H1 (cell line): ENCODE data around the gene ZSCAN5A. TPM values are rescaled to one million over a fixed set of nuclear protein-coding genes. Genes with fewer than 3 reads are reported as not detected.
A peak's percentile ranks its signal among the peaks of the same experiment; 100 is the strongest.
"Not testable (repeated sequence)": the region's sequence is repeated elsewhere in the genome, so short reads cannot be mapped to it uniquely, and the experiment has no call there.

ENCODE experiments used
- CTCF ChIA-PET: fragments of 300-600 bp; sonication (Branson Sonifier 250); formaldehyde crosslinking; loops from one replicate; lab custom pipeline; 2021; ENCODE audit not compliant: partially characterized antibody; lab: Charles Lee
- POLR2A ChIA-PET: fragments of 300-600 bp; sonication (Branson Sonifier 250); formaldehyde crosslinking; loops from one replicate; lab custom pipeline; 2021; ENCODE audit warnings: inconsistent platforms; ENCODE audit not compliant: partially characterized antibody; lab: Charles Lee
- DNase-seq, 2 experiments: peaks; one replicate each; pipeline versions ENCODE4 v3.0.0 to v3.0.0-alpha.2; 2010 to 2022; ENCODE audit warnings: low spot score in 2 of 2, low read depth in 1 of 2, mixed read lengths in 1 of 2
- FAIRE-seq: peaks from 2 replicates; lab custom pipeline; 2011; peaks lifted over from hg19 to GRCh38; lab: Jason Lieb, UNC
- H2AFZ ChIP-seq: 2 replicates; pipeline ENCODE4 v1.8.1; 2012; ENCODE audit warnings: low read length, inconsistent platforms
- H2AK5ac ChIP-seq: 2 replicates; pipeline ENCODE4 v1.6.1; 2013; ENCODE audit warnings: low read depth, low read length
- H2BK120ac ChIP-seq: replicated peaks from 2 replicates; pipeline ENCODE3; 2013; ENCODE audit warnings: low read depth, low read length, inconsistent platforms
- H2BK12ac ChIP-seq: 2 replicates; pipeline ENCODE4 v1.6.1; 2013; ENCODE audit warnings: low read depth, low read length
- H2BK15ac ChIP-seq: 2 replicates; pipeline ENCODE4 v1.6.1; 2013; ENCODE audit warnings: low read length
- H2BK20ac ChIP-seq: 2 replicates; pipeline ENCODE4 v1.6.1; 2013; ENCODE audit warnings: low read length
- H2BK5ac ChIP-seq: 2 replicates; pipeline ENCODE4 v1.6.1; 2013; ENCODE audit warnings: low read depth, low read length
- H3K14ac ChIP-seq: 2 replicates; pipeline ENCODE4 v1.6.1; 2013; ENCODE audit warnings: inconsistent platforms; ENCODE audit not compliant: insufficient read length
- H3K18ac ChIP-seq: 2 replicates; pipeline ENCODE4 v1.6.1; 2013; ENCODE audit warnings: low read length; ENCODE audit errors: extremely low read depth
- H3K23ac ChIP-seq: 2 replicates; pipeline ENCODE4 v1.6.1; 2013; ENCODE audit warnings: inconsistent platforms; ENCODE audit not compliant: insufficient read length
- H3K23me2 ChIP-seq: 2 replicates; pipeline ENCODE4 v1.6.1; 2013; ENCODE audit warnings: low read depth, low read length
- H3K27ac ChIP-seq: 2 replicates; pipeline ENCODE4 v1.6.1; 2011; ENCODE audit warnings: low read depth, low read length, inconsistent platforms
- H3K27me3 ChIP-seq, 4 experiments: replicated peaks in 1 of 4; 1 replicate in 1 of 4; 2 replicates in 3 of 4; pipeline versions ENCODE4 v1.6.1 to v1.8.1; 2011 to 2013; ENCODE audit warnings: low read length in 3 of 4, mild to moderate bottlenecking in 3 of 4, inconsistent platforms in 2 of 4, mixed read lengths in 2 of 4, moderate library complexity in 1 of 4; ENCODE audit not compliant: control insufficient read depth in 3 of 4, insufficient read depth in 3 of 4; ENCODE audit errors: extremely low read depth in 1 of 4
- H3K36me3 ChIP-seq, 4 experiments: 2 replicates each; pipeline versions ENCODE4 v1.6.1 to v1.8.1; 2011 to 2013; ENCODE audit warnings: mild to moderate bottlenecking in 4 of 4, low read length in 3 of 4, moderate library complexity in 2 of 4, control low read depth in 1 of 4, inconsistent platforms in 1 of 4; ENCODE audit not compliant: insufficient read depth in 4 of 4, control insufficient read depth in 2 of 4
- H3K4ac ChIP-seq: replicated peaks from 2 replicates; pipeline ENCODE3; 2013; ENCODE audit warnings: low read length, low read depth, mixed read lengths, inconsistent platforms; ENCODE audit not compliant: insufficient read length
- H3K4me1 ChIP-seq, 4 experiments: replicated peaks in 1 of 4; 1 replicate in 1 of 4; 2 replicates in 3 of 4; pipeline versions ENCODE4 v1.6.1 to v1.8.1; 2011 to 2013; ENCODE audit warnings: low read length in 3 of 4, inconsistent platforms in 2 of 4, mixed read lengths in 1 of 4; ENCODE audit not compliant: insufficient read depth in 4 of 4, control insufficient read depth in 3 of 4
- H3K4me2 ChIP-seq, 2 experiments: 2 replicates each; pipeline versions ENCODE4 v1.6.1 to v1.8.1; 2011 to 2013; ENCODE audit warnings: low read depth in 2 of 2, low read length in 2 of 2, control low read depth in 1 of 2, inconsistent platforms in 1 of 2, mild to moderate bottlenecking in 1 of 2; ENCODE audit not compliant: insufficient read depth in 1 of 2
- H3K4me3 ChIP-seq, 4 experiments: fragments of 200-600, 300-600 bp in 1 of 4; sonication (generic), shearing (Covaris generic), sonication (Bioruptor Twin) in 1 of 4; 2 replicates each; pipeline versions ENCODE4 v1.5.1 to v1.8.1; 2011 to 2016; ENCODE audit warnings: low read length in 4 of 4, low read depth in 3 of 4, control low read depth in 2 of 4, inconsistent platforms in 2 of 4, mild to moderate bottlenecking in 2 of 4, mixed read lengths in 1 of 4, moderate library complexity in 1 of 4; ENCODE audit not compliant: insufficient read depth in 2 of 4; ENCODE audit errors: extremely low read depth in 1 of 4
- H3K56ac ChIP-seq: replicated peaks from 2 replicates; pipeline ENCODE3; 2013; ENCODE audit warnings: low read depth, mild to moderate bottlenecking, mixed read lengths, low read length, inconsistent platforms; ENCODE audit not compliant: insufficient read length
- H3K79me1 ChIP-seq: 2 replicates; pipeline ENCODE4 v1.6.1; 2013; ENCODE audit warnings: low read depth, low read length, control low read depth
- H3K79me2 ChIP-seq, 2 experiments: 2 replicates each; pipeline versions ENCODE4 v1.6.1 to v1.8.1; 2012 to 2013; ENCODE audit warnings: low read length in 2 of 2, mild to moderate bottlenecking in 2 of 2, inconsistent platforms in 1 of 2; ENCODE audit not compliant: insufficient read depth in 2 of 2, control insufficient read depth in 1 of 2
- H3K9ac ChIP-seq, 4 experiments: replicated peaks in 1 of 4; 1 replicate in 1 of 4; 2 replicates in 3 of 4; pipeline versions ENCODE4 v1.6.1 to v1.8.1; 2011 to 2013; ENCODE audit warnings: low read depth in 3 of 4, low read length in 3 of 4, control low read depth in 2 of 4, mild to moderate bottlenecking in 2 of 4, moderate library complexity in 2 of 4, inconsistent platforms in 1 of 4; ENCODE audit errors: extremely low read depth in 1 of 4
- H3K9me3 ChIP-seq, 2 experiments: 2 replicates each; pipeline versions ENCODE4 v1.6.1 to v1.8.1; 2012 to 2013; ENCODE audit warnings: mild to moderate bottlenecking in 2 of 2, moderate library complexity in 2 of 2, control low read depth in 1 of 2, inconsistent platforms in 1 of 2, low read depth in 1 of 2, low read length in 1 of 2, mixed read lengths in 1 of 2; ENCODE audit not compliant: insufficient read depth in 2 of 2
- H4K20me1 ChIP-seq, 2 experiments: replicated peaks in 1 of 2; 2 replicates each; pipeline versions ENCODE3 to v1.8.1; 2011 to 2013; ENCODE audit warnings: inconsistent platforms in 2 of 2, low read length in 2 of 2, mild to moderate bottlenecking in 1 of 2; ENCODE audit not compliant: insufficient read depth in 2 of 2, control insufficient read depth in 1 of 2
- H4K5ac ChIP-seq: 2 replicates; pipeline ENCODE4 v1.6.1; 2013; ENCODE audit warnings: low read length, low read depth, mixed read lengths, inconsistent platforms; ENCODE audit not compliant: insufficient read length
- H4K8ac ChIP-seq: 2 replicates; pipeline ENCODE4 v1.8.0; 2013; ENCODE audit warnings: mild to moderate bottlenecking, moderate library complexity, low read length, inconsistent platforms; ENCODE audit not compliant: insufficient read depth; ENCODE audit errors: extremely low read depth
- H4K91ac ChIP-seq: replicated peaks from 2 replicates; pipeline ENCODE3; 2013; ENCODE audit warnings: low read length, mixed read lengths, inconsistent platforms; ENCODE audit not compliant: insufficient read length
- CTCF ChIP-seq, 3 experiments: IDR thresholded peaks; 1 replicate in 2 of 3; 2 replicates in 1 of 3; pipeline versions ENCODE4 v1.5.1 to v1.6.1; 2011; ENCODE audit warnings: low read length in 3 of 3, mild to moderate bottlenecking in 3 of 3, inconsistent platforms in 2 of 3, low read depth in 1 of 3, moderate library complexity in 1 of 3; ENCODE audit not compliant: insufficient read depth in 1 of 3; ENCODE audit errors: control extremely low read depth in 1 of 3
- RAD21 ChIP-seq, 2 experiments: IDR thresholded peaks in 1 of 2; conservative IDR thresholded peaks in 1 of 2; 2 replicates each; pipeline ENCODE4 v1.6.1; 2011; ENCODE audit warnings: low read depth in 2 of 2, low read length in 2 of 2, improper control_type of control experiment in 1 of 2, inconsistent platforms in 1 of 2, mild to moderate bottlenecking in 1 of 2, moderate library complexity in 1 of 2
- WGBS, 2 experiments: shearing (Covaris generic) in 1 of 2; methylation state at CpG; one replicate each; pipeline versions ENCODE4 v1.1.6 to v1.1.7; 2013 to 2015; ENCODE audit warnings: low lambda C conversion rate in 2 of 2, mixed read lengths in 2 of 2, inconsistent platforms in 1 of 2, low coverage in 1 of 2, missing lambda C conversion rate in 1 of 2; ENCODE audit not compliant: insufficient replicate concordance in 2 of 2, insufficient coverage in 1 of 2, insufficient read length in 1 of 2; ENCODE audit errors: extremely low coverage in 1 of 2, missing lambda C conversion rate in 1 of 2; 5-methylcytosine and 5-hydroxymethylcytosine counted together
- polyA plus RNA-seq, 7 experiments: library from polyadenylated mRNA; depleted of rRNA in 3 of 7; stranded (reverse) in 5 of 7; unstranded in 2 of 7; fragments of >200 nt in 5 of 7; fragments of 200-250 nt in 2 of 7; gene quantifications; 1 replicate in 5 of 7; 2 replicates in 1 of 7; 4 replicates in 1 of 7; pipeline versions ENCODE4 v1.2.1 to v1.2.3, GENCODE V29; 2011 to 2013; ENCODE audit warnings: missing spikeins in 2 of 7, mixed read lengths in 2 of 7
- total RNA-seq: library from RNA; stranded (reverse); fragmentation: NEBNext Ultra II Directional; extraction: Animal tissue kit (Norgen Biotek cat#: 25700); gene quantifications from 2 replicates; pipeline ENCODE4 v1.2.1, GENCODE V29; 2021

Gene ZSCAN5A
- total and polyA plus RNA-seq, 2 of the 8 experiments (the other 6 are each of a cell fraction or from before 2014, with no cell fraction given): 8.6 to 11.0 TPM

- H4K20me1 ChIP-seq, H3K4ac ChIP-seq, H4K8ac ChIP-seq, H3K9me3 ChIP-seq, H3K4me3 ChIP-seq, H2AFZ ChIP-seq, H3K9ac ChIP-seq, H4K5ac ChIP-seq, H3K23ac ChIP-seq, H2BK120ac ChIP-seq, H2BK5ac ChIP-seq, H3K56ac ChIP-seq, H3K79me1 ChIP-seq, H3K36me3 ChIP-seq, POLR2A ChIA-PET, H3K4me1 ChIP-seq, H3K23me2 ChIP-seq, H3K27ac ChIP-seq, H3K4me2 ChIP-seq, H4K91ac ChIP-seq, H2BK12ac ChIP-seq, H3K18ac ChIP-seq, H2AK5ac ChIP-seq, H3K14ac ChIP-seq, H3K27me3 ChIP-seq, FAIRE-seq, DNase-seq, H3K79me2 ChIP-seq, H2BK20ac ChIP-seq, H2BK15ac ChIP-seq: not testable (repeated sequence)
- 58% methylated on average over 4 of the region's 4 CpGs; no CpG with 5 or more reads in 1 of the 2 experiments for WGBS, 2 experiments
- CTCF ChIA-PET: interaction anchor here (0.7 to 3.9 kb wide), 9 partner anchors 13 to 91 kb away, joined by 3 to 18 read pairs (median 3); no protein-coding TSS in a partner anchor
- peak; percentile 21 to 23; a peak in 2 of 4 replicates for TF ChIP-seq RAD21 (IDR thresholded peaks at IDR 0.05 in 1 of 2, conservative IDR thresholded peaks at IDR 0.05 in 1 of 2; ENCODE audit: low read depth in 2 of 2, low read length in 2 of 2)
- peak; percentile 24 to 46 (median 28); a peak in 3 of 4 replicates for TF ChIP-seq CTCF (IDR thresholded peaks at IDR 0.05; ENCODE audit: control extremely low read depth in 1 of 3, insufficient read depth in 1 of 3, low read depth in 1 of 3, low read length in 3 of 3)
Measured at GRCh38 chr19:56245764-56246163, 68.9 kb downstream of the ZSCAN5A start.
